ENCODE measurements around the gene COL11A2.

DNA sequence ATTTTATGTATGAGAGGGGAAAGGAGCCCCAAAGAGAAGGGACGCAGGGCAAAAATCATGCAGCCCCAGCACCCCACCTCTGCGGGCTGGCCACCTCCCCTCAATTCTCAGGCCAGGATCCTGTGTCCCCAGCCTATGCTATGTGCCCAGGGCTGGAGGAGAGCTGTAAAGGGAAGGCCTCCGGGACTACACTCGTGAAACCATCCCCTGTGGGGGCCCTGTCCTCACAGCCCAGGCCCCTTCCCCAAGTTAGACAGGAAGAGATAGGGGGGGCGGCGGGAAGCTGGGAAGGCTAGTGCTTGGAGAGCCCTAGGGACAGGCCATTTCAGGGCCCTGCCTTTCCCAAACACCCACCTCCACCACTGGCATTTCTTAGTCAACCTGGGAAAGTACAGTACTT is 1.4 kb upstream of the COL11A2 start:
- TF ChIP-seq, protein P1, sequence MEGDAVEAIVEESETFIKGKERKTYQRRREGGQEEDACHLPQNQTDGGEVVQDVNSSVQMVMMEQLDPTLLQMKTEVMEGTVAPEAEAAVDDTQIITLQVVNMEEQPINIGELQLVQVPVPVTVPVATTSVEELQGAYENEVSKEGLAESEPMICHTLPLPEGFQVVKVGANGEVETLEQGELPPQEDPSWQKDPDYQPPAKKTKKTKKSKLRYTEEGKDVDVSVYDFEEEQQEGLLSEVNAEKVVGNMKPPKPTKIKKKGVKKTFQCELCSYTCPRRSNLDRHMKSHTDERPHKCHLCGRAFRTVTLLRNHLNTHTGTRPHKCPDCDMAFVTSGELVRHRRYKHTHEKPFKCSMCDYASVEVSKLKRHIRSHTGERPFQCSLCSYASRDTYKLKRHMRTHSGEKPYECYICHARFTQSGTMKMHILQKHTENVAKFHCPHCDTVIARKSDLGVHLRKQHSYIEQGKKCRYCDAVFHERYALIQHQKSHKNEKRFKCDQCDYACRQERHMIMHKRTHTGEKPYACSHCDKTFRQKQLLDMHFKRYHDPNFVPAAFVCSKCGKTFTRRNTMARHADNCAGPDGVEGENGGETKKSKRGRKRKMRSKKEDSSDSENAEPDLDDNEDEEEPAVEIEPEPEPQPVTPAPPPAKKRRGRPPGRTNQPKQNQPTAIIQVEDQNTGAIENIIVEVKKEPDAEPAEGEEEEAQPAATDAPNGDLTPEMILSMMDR (conservative IDR thresholded peaks at IDR 0.05; ENCODE audit: low read depth in 2 of 2), result no peak
- TF ChIP-seq EZH2 (IDR thresholded peaks at IDR 0.05; ENCODE audit: low read depth, unreplicated experiment), result no peak
- no peak for TF ChIP-seq POLR2AphosphoS5 (IDR thresholded peaks at IDR 0.05; ENCODE audit: low read depth)
- TF ChIP-seq CREB1 (CRISPR knock-in tag; IDR thresholded peaks at IDR 0.05; ENCODE audit: low read depth), result no peak
- TF ChIP-seq, protein P2, sequence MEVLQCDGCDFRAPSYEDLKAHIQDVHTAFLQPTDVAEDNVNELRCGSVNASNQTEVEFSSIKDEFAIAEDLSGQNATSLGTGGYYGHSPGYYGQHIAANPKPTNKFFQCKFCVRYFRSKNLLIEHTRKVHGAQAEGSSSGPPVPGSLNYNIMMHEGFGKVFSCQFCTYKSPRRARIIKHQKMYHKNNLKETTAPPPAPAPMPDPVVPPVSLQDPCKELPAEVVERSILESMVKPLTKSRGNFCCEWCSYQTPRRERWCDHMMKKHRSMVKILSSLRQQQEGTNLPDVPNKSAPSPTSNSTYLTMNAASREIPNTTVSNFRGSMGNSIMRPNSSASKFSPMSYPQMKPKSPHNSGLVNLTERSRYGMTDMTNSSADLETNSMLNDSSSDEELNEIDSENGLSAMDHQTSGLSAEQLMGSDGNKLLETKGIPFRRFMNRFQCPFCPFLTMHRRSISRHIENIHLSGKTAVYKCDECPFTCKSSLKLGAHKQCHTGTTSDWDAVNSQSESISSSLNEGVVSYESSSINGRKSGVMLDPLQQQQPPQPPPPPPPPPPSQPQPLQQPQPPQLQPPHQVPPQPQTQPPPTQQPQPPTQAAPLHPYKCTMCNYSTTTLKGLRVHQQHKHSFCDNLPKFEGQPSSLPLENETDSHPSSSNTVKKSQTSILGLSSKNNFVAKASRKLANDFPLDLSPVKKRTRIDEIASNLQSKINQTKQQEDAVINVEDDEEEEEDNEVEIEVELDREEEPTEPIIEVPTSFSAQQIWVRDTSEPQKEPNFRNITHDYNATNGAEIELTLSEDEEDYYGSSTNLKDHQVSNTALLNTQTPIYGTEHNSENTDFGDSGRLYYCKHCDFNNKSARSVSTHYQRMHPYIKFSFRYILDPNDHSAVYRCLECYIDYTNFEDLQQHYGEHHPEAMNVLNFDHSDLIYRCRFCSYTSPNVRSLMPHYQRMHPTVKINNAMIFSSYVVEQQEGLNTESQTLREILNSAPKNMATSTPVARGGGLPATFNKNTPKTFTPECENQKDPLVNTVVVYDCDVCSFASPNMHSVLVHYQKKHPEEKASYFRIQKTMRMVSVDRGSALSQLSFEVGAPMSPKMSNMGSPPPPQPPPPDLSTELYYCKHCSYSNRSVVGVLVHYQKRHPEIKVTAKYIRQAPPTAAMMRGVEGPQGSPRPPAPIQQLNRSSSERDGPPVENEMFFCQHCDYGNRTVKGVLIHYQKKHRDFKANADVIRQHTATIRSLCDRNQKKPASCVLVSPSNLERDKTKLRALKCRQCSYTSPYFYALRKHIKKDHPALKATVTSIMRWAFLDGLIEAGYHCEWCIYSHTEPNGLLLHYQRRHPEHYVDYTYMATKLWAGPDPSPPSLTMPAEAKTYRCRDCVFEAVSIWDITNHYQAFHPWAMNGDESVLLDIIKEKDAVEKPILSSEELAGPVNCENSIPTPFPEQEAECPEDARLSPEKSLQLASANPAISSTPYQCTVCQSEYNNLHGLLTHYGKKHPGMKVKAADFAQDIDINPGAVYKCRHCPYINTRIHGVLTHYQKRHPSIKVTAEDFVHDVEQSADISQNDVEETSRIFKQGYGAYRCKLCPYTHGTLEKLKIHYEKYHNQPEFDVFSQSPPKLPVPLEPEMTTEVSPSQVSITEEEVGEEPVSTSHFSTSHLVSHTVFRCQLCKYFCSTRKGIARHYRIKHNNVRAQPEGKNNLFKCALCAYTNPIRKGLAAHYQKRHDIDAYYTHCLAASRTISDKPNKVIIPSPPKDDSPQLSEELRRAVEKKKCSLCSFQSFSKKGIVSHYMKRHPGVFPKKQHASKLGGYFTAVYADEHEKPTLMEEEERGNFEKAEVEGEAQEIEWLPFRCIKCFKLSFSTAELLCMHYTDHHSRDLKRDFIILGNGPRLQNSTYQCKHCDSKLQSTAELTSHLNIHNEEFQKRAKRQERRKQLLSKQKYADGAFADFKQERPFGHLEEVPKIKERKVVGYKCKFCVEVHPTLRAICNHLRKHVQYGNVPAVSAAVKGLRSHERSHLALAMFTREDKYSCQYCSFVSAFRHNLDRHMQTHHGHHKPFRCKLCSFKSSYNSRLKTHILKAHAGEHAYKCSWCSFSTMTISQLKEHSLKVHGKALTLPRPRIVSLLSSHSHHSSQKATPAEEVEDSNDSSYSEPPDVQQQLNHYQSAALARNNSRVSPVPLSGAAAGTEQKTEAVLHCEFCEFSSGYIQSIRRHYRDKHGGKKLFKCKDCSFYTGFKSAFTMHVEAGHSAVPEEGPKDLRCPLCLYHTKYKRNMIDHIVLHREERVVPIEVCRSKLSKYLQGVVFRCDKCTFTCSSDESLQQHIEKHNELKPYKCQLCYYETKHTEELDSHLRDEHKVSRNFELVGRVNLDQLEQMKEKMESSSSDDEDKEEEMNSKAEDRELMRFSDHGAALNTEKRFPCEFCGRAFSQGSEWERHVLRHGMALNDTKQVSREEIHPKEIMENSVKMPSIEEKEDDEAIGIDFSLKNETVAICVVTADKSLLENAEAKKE (CRISPR knock-in tag; IDR thresholded peaks at IDR 0.05), result no peak
- TF ChIP-seq, protein P3, sequence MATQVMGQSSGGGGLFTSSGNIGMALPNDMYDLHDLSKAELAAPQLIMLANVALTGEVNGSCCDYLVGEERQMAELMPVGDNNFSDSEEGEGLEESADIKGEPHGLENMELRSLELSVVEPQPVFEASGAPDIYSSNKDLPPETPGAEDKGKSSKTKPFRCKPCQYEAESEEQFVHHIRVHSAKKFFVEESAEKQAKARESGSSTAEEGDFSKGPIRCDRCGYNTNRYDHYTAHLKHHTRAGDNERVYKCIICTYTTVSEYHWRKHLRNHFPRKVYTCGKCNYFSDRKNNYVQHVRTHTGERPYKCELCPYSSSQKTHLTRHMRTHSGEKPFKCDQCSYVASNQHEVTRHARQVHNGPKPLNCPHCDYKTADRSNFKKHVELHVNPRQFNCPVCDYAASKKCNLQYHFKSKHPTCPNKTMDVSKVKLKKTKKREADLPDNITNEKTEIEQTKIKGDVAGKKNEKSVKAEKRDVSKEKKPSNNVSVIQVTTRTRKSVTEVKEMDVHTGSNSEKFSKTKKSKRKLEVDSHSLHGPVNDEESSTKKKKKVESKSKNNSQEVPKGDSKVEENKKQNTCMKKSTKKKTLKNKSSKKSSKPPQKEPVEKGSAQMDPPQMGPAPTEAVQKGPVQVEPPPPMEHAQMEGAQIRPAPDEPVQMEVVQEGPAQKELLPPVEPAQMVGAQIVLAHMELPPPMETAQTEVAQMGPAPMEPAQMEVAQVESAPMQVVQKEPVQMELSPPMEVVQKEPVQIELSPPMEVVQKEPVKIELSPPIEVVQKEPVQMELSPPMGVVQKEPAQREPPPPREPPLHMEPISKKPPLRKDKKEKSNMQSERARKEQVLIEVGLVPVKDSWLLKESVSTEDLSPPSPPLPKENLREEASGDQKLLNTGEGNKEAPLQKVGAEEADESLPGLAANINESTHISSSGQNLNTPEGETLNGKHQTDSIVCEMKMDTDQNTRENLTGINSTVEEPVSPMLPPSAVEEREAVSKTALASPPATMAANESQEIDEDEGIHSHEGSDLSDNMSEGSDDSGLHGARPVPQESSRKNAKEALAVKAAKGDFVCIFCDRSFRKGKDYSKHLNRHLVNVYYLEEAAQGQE (IDR thresholded peaks at IDR 0.05; ENCODE audit: unreplicated experiment), result no peak
- TF ChIP-seq STAT1 (IDR thresholded peaks at IDR 0.05; ENCODE audit: unreplicated experiment), result no peak

Measured in GM23338 (cell line).